ENCODE results near the gene CIROP.

CIROP gene

GRCh38 chr14:23126548-23127278, 21.9 kb upstream of the CIROP start:
- WGBS, 2 donors (ENCODE audit: extremely low coverage in 2 of 2, insufficient read length in 2 of 2, insufficient replicate concordance in 1 of 2), result no CpG with 5 or more reads among the region's 8 CpGs
- Histone ChIP-seq H3K23ac (ENCODE audit: low read depth, low read length, poor library complexity) (no peak overlapping the region), H2AK5ac (ENCODE audit: low read depth, low read length) (no peak overlapping the region), H3K4me2 (ENCODE audit: insufficient read depth, low read length, poor library complexity, severe bottlenecking) (no peak overlapping the region), H4K91ac (ENCODE audit: low read depth, low read length, poor library complexity) (no peak overlapping the region), H3K9me3 (replicated peaks in 1 of 2; ENCODE audit: control insufficient read depth in 2 of 2, insufficient read depth in 1 of 2, low read depth in 1 of 2, low read length in 2 of 2) (peaks cover 0 to 2% of the 10 kb centered on the region in 2 donors), H3K79me1 (ENCODE audit: low read depth, low read length) (no peaks in the 10 kb centered on the region), H4K8ac (ENCODE audit: low read depth, low read length) (no peak overlapping the region), H3K18ac (ENCODE audit: low read length) (no peak overlapping the region), H2AFZ (ENCODE audit: low read length) (no peak overlapping the region), H3K27me3 (ENCODE audit: control insufficient read depth in 3 of 3, insufficient read depth in 3 of 3, low read depth in 1 of 3, low read length in 3 of 3) (no peaks in the 10 kb centered on the region), H2BK15ac (ENCODE audit: low read length) (no peak overlapping the region), H2BK12ac (ENCODE audit: low read length) (no peak overlapping the region), H3K4me3 (ENCODE audit: low read length in 2 of 2) (no peak overlapping the region), H2BK5ac (ENCODE audit: low read length) (no peak overlapping the region), H3K27ac (replicated peaks; ENCODE audit: low read length) (no peak overlapping the region), H3K36me3 (replicated peaks in 1 of 2; ENCODE audit: control insufficient read depth in 2 of 2, insufficient read depth in 2 of 2, low read length in 2 of 2) (peaks cover 0 to 10% of the 10 kb centered on the region in 2 donors), H3K9ac (ENCODE audit: low read depth, low read length, poor library complexity) (no peak overlapping the region), H2BK120ac (ENCODE audit: low read depth, low read length) (no peak overlapping the region), H3K4ac (ENCODE audit: low read length) (no peak overlapping the region), H3K14ac (ENCODE audit: low read length) (no peak overlapping the region), H3K4me1 (ENCODE audit: control insufficient read depth in 2 of 2, insufficient read depth in 1 of 2, low read depth in 1 of 2, low read length in 2 of 2) (peaks cover 0 to 3% of the 10 kb centered on the region in 2 donors)
- no peak for DNase-seq (ENCODE audit: low spot score)

GRCh38 chr14:23125933-23126524, 21.2 kb upstream of the CIROP start:
- H2BK15ac ChIP-seq (ENCODE audit: low read length), result no peak overlapping the region
- H4K8ac ChIP-seq (ENCODE audit: low read depth, low read length), result no peak overlapping the region
- no peak for DNase-seq (ENCODE audit: low spot score)
- H2BK5ac ChIP-seq (ENCODE audit: low read length), result no peak overlapping the region
- H2BK12ac ChIP-seq (ENCODE audit: low read length), result no peak overlapping the region
- H2AK5ac ChIP-seq (ENCODE audit: low read depth, low read length), result no peak overlapping the region
- H3K23ac ChIP-seq (ENCODE audit: low read depth, low read length, poor library complexity), result no peak overlapping the region
- H3K4me2 ChIP-seq (ENCODE audit: insufficient read depth, low read length, poor library complexity, severe bottlenecking), result no peak overlapping the region
- H3K4me3 ChIP-seq (ENCODE audit: low read length in 2 of 2), result no peak overlapping the region
- no peaks in the 10 kb centered on the region for H3K27me3 ChIP-seq (ENCODE audit: control insufficient read depth in 3 of 3, insufficient read depth in 3 of 3, low read depth in 1 of 3, low read length in 3 of 3)
- H3K9me3 ChIP-seq (replicated peaks in 1 of 2; ENCODE audit: control insufficient read depth in 2 of 2, insufficient read depth in 1 of 2, low read depth in 1 of 2, low read length in 2 of 2), result peaks cover 0 to 2% of the 10 kb centered on the region in 2 donors
- H2AFZ ChIP-seq (ENCODE audit: low read length), result no peak overlapping the region
- no peak overlapping the region for H3K4ac ChIP-seq (ENCODE audit: low read length)
- H3K9ac ChIP-seq (ENCODE audit: low read depth, low read length, poor library complexity), result no peak overlapping the region
- no peak overlapping the region for H3K27ac ChIP-seq (replicated peaks; ENCODE audit: low read length)
- WGBS, 2 donors (ENCODE audit: extremely low coverage in 2 of 2, insufficient read length in 2 of 2, insufficient replicate concordance in 1 of 2), result no CpG with 5 or more reads among the region's 9 CpGs
- H3K18ac ChIP-seq (ENCODE audit: low read length), result no peak overlapping the region
- H3K4me1 ChIP-seq (ENCODE audit: control insufficient read depth in 2 of 2, insufficient read depth in 1 of 2, low read depth in 1 of 2, low read length in 2 of 2), result peaks cover 3 to 5% of the 10 kb centered on the region in 2 donors
- no peak overlapping the region for H3K14ac ChIP-seq (ENCODE audit: low read length)
- H3K36me3 ChIP-seq (replicated peaks in 1 of 2; ENCODE audit: control insufficient read depth in 2 of 2, insufficient read depth in 2 of 2, low read length in 2 of 2), result peaks cover 0 to 6% of the 10 kb centered on the region in 2 donors
- H2BK120ac ChIP-seq (ENCODE audit: low read depth, low read length), result no peak overlapping the region
- H4K91ac ChIP-seq (ENCODE audit: low read depth, low read length, poor library complexity), result no peak overlapping the region
- H3K79me1 ChIP-seq (ENCODE audit: low read depth, low read length), result no peaks in the 10 kb centered on the region

GRCh38 chr14:23125011-23125410, 20.2 kb upstream of the CIROP start:
- Histone ChIP-seq H3K4me1 (ENCODE audit: control insufficient read depth in 2 of 2, insufficient read depth in 1 of 2, low read depth in 1 of 2, low read length in 2 of 2) (peaks cover 4 to 5% of the 10 kb centered on the region in 2 donors), H2AK5ac (ENCODE audit: low read depth, low read length) (no peak overlapping the region), H3K14ac (ENCODE audit: low read length) (no peak overlapping the region), H3K4me3 (ENCODE audit: low read length in 2 of 2) (no peak overlapping the region), H4K91ac (ENCODE audit: low read depth, low read length, poor library complexity) (no peak overlapping the region), H3K36me3 (replicated peaks in 1 of 2; ENCODE audit: control insufficient read depth in 2 of 2, insufficient read depth in 2 of 2, low read length in 2 of 2) (peaks cover 0 to 6% of the 10 kb centered on the region in 2 donors), H3K9ac (ENCODE audit: low read depth, low read length, poor library complexity) (no peak overlapping the region), H2BK120ac (ENCODE audit: low read depth, low read length) (no peak overlapping the region), H3K4ac (ENCODE audit: low read length) (no peak overlapping the region), H3K27ac (replicated peaks; ENCODE audit: low read length) (no peak overlapping the region), H3K9me3 (replicated peaks in 1 of 2; ENCODE audit: control insufficient read depth in 2 of 2, insufficient read depth in 1 of 2, low read depth in 1 of 2, low read length in 2 of 2) (peaks cover 0 to 2% of the 10 kb centered on the region in 2 donors), H2AFZ (ENCODE audit: low read length) (no peak overlapping the region), H3K79me1 (ENCODE audit: low read depth, low read length) (no peaks in the 10 kb centered on the region), H2BK15ac (ENCODE audit: low read length) (no peak overlapping the region), H4K8ac (ENCODE audit: low read depth, low read length) (no peak overlapping the region), H3K27me3 (ENCODE audit: control insufficient read depth in 3 of 3, insufficient read depth in 3 of 3, low read depth in 1 of 3, low read length in 3 of 3) (no peaks in the 10 kb centered on the region), H3K23ac (ENCODE audit: low read depth, low read length, poor library complexity) (no peak overlapping the region), H3K4me2 (ENCODE audit: insufficient read depth, low read length, poor library complexity, severe bottlenecking) (no peak overlapping the region), H3K18ac (ENCODE audit: low read length) (no peak overlapping the region), H2BK12ac (ENCODE audit: low read length) (no peak overlapping the region), H2BK5ac (ENCODE audit: low read length) (no peak overlapping the region)
- WGBS, 2 donors (ENCODE audit: extremely low coverage in 2 of 2, insufficient read length in 2 of 2, insufficient replicate concordance in 1 of 2), result 100% methylated on average over 1 of the region's 3 CpGs
- DNase-seq (ENCODE audit: low spot score), result no peak

GRCh38 chr14:23124337-23124954, 19.7 kb upstream of the CIROP start:
- Histone ChIP-seq H4K91ac (ENCODE audit: low read depth, low read length, poor library complexity) (no peak overlapping the region), H3K27me3 (ENCODE audit: control insufficient read depth in 3 of 3, insufficient read depth in 3 of 3, low read depth in 1 of 3, low read length in 3 of 3) (no peaks in the 10 kb centered on the region), H2BK120ac (ENCODE audit: low read depth, low read length) (no peak overlapping the region), H2BK15ac (ENCODE audit: low read length) (no peak overlapping the region), H3K79me1 (ENCODE audit: low read depth, low read length) (no peaks in the 10 kb centered on the region), H3K27ac (replicated peaks; ENCODE audit: low read length) (no peak overlapping the region), H2AFZ (ENCODE audit: low read length) (no peak overlapping the region), H3K18ac (ENCODE audit: low read length) (no peak overlapping the region), H2AK5ac (ENCODE audit: low read depth, low read length) (no peak overlapping the region), H3K36me3 (replicated peaks in 1 of 2; ENCODE audit: control insufficient read depth in 2 of 2, insufficient read depth in 2 of 2, low read length in 2 of 2) (peaks cover 0 to 6% of the 10 kb centered on the region in 2 donors), H3K9ac (ENCODE audit: low read depth, low read length, poor library complexity) (no peak overlapping the region), H2BK5ac (ENCODE audit: low read length) (no peak overlapping the region), H3K9me3 (replicated peaks in 1 of 2; ENCODE audit: control insufficient read depth in 2 of 2, insufficient read depth in 1 of 2, low read depth in 1 of 2, low read length in 2 of 2) (peaks cover 0 to 2% of the 10 kb centered on the region in 2 donors), H3K4me3 (ENCODE audit: low read length in 2 of 2) (no peak overlapping the region), H2BK12ac (ENCODE audit: low read length) (no peak overlapping the region), H3K14ac (ENCODE audit: low read length) (no peak overlapping the region), H3K4ac (ENCODE audit: low read length) (no peak overlapping the region), H3K4me1 (ENCODE audit: control insufficient read depth in 2 of 2, insufficient read depth in 1 of 2, low read depth in 1 of 2, low read length in 2 of 2) (peaks cover 5 to 8% of the 10 kb centered on the region in 2 donors), H4K8ac (ENCODE audit: low read depth, low read length) (no peak overlapping the region), H3K23ac (ENCODE audit: low read depth, low read length, poor library complexity) (no peak overlapping the region), H3K4me2 (ENCODE audit: insufficient read depth, low read length, poor library complexity, severe bottlenecking) (no peak overlapping the region)
- no peak for DNase-seq (ENCODE audit: low spot score)
- WGBS, 2 donors (ENCODE audit: extremely low coverage in 2 of 2, insufficient read length in 2 of 2, insufficient replicate concordance in 1 of 2), result no CpG with 5 or more reads among the region's 13 CpGs
